Regular cardiac myocyte (primary cell): Measurements from ENCODE around the gene F7. TPM values are rescaled to one million over a fixed set of nuclear protein-coding genes. Genes with fewer than 3 reads are reported as not detected.

Experiments
- total RNA-seq: library from RNA; depleted of rRNA; stranded (reverse); fragments of >200 nt; gene quantifications from 2 replicates; pipeline ENCODE4 v1.2.3, GENCODE V29; 2014

The F7 gene
- not detected in 2 replicates for total RNA-seq

DNA sequence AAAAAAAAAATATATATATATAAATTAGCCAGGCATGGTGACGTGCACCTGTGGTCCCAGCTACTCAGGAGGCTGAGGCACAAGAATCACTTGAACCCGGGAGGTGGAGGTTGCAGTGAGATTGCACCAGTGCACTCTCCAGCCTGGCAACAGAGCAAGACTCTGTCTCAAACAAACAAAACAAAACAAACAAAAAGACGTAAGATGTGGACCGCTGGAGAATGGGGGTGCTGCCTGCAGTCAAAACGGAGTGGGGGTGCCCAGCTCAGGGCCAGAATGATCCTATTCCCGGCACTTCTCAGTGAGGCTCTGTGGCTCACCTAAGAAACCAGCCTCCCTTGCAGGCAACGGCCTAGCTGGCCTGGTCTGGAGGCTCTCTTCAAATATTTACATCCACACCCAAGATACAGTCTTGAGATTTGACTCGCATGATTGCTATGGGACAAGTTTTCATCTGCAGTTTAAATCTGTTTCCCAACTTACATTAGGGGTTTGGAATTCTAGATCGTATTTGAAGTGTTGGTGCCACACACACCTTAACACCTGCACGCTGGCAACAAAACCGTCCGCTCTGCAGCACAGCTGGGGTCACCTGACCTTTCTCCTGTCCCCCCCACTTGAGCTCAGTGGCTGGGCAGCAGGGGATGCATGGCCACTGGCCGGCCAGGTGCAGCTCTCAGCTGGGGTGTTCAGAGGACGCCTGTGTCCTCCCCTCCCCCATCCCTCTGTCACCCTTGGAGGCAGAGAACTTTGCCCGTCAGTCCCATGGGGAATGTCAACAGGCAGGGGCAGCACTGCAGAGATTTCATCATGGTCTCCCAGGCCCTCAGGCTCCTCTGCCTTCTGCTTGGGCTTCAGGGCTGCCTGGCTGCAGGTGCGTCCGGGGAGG is at the start of gene F7:
F7 (plus strand) TSS at position 760 of the 889 bp plus-strand sequence; CDS start at position 811, 51 bp downstream.

DNA sequence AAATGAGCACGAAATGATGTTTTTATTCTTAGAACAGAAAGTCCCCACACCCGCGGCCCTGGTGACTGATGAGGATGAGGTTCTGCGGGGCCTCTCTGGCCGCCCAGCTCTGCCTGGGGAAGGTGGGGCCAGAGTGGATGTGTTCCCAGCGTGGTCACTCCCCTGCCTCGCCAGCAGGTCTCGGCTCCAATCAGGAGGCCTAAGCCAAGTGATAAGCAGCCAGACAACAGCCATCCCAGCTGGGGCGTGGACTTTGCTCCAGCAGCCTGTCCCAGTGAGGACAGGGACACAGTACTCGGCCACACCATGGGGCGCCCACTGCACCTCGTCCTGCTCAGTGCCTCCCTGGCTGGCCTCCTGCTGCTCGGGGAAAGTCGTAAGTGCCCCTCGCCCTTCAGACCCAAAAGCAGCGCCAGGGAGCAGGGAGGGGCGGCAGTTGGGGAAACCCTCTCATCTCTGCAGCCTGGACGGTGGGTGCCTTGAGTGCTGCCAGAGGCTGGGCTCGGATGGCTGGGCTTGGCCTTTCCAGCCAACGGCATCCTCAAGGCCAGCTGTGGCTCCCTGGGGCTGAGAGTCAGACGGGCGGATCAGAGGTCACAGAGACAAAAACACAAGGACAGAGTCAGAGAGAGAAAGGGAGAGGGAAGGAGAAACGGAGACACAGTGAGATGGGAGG is 17.1 kb downstream of the F7 start, which contains the start of gene F10:
F10 (plus strand) TSS at position 250 of the 676 bp plus-strand sequence; CDS start at position 307, 57 bp downstream.

GRCh38 chr13:113157929-113158747 is 52.5 kb downstream of the F7 start, which contains the start of gene PROZ:
Gene PROZ, plus strand, starts transcription at chr13:113158648. Its CDS starts 13 bp downstream, at chr13:113158661.

Other genes starting within 250 kb of the F7 start
- 0.19 and 0.28 TPM in 2 replicates for gene MCF2L, start 136.6 kb upstream of the F7 start, total RNA-seq
- 4.2 and 12.1 TPM in 2 replicates for gene F10, start 17.0 kb downstream of the F7 start, total RNA-seq
- not detected in 2 replicates for gene PROZ, start 52.9 kb downstream of the F7 start, total RNA-seq
- gene PCID2, start 102.9 kb downstream of the F7 start, total RNA-seq, result 63.8 and 80.1 TPM in 2 replicates
- gene CUL4A, start 103.8 kb downstream of the F7 start, total RNA-seq, result 150 and 157 TPM in 2 replicates
- gene LAMP1, start 191.4 kb downstream of the F7 start, total RNA-seq, result 92.0 and 197 TPM in 2 replicates